HG03460 (cell line): ENCODE data around the gene INHA.
A peak's percentile ranks its signal among the peaks of the same experiment; 100 is the strongest.

Source experiments
- ATAC-seq: cut with Tn5 transposase; IDR thresholded peaks from one replicate; pipeline ENCODE4 v1.9.1; 2021; ENCODE audit not compliant: unreplicated experiment

The INHA gene

GRCh38 chr2:219608399-219608964 is 36.4 kb downstream of the INHA start:
- no peak for ATAC-seq

GRCh38 chr2:219609149-219609750 is 37.1 kb downstream of the INHA start:
- no peak for ATAC-seq

GRCh38 chr2:219611306-219611705 is 39.2 kb downstream of the INHA start:
- no peak for ATAC-seq

GRCh38 chr2:219611866-219612576 is 39.9 kb downstream of the INHA start:
- ATAC-seq, result no peak

- ATAC-seq, result peak; percentile 65
Measured at GRCh38 chr2:219612577-219613286, 40.6 kb downstream of the INHA start.

- no peak for ATAC-seq
Measured at GRCh38 chr2:219613461-219614070, 41.5 kb downstream of the INHA start.

- ATAC-seq, result no peak
Measured at GRCh38 chr2:219614076-219614860, 42.2 kb downstream of the INHA start.

- ATAC-seq, result no peak
Measured at GRCh38 chr2:219615036-219615435, 42.9 kb downstream of the INHA start.

- no peak for ATAC-seq
Measured at GRCh38 chr2:219615894-219616293, 43.8 kb downstream of the INHA start.

- ATAC-seq, result no peak
Measured at GRCh38 chr2:219616550-219616949, 44.4 kb downstream of the INHA start.

GRCh38 chr2:219618733-219619122 is 46.6 kb downstream of the INHA start:
- no peak for ATAC-seq

- no peak for ATAC-seq
Measured at GRCh38 chr2:219619235-219619634, 47.1 kb downstream of the INHA start.

GRCh38 chr2:219620546-219620945 is 48.4 kb downstream of the INHA start:
- ATAC-seq, result no peak

GRCh38 chr2:219621935-219622334 is 49.8 kb downstream of the INHA start:
- no peak for ATAC-seq

GRCh38 chr2:219622472-219622871 is 50.4 kb downstream of the INHA start:
- ATAC-seq, result no peak

GRCh38 chr2:219624565-219624964 is 52.5 kb downstream of the INHA start:
- no peak for ATAC-seq

- ATAC-seq, result no peak
Measured at GRCh38 chr2:219625179-219625578, 53.1 kb downstream of the INHA start.
